NCI-H2227 treated with DMSO at 0.1 percent for 48 hours (cell line): Measurements from ENCODE around the gene TAF5L.
"Not testable (repeated sequence)": the region's sequence is repeated elsewhere in the genome, so short reads cannot be mapped to it uniquely, and the experiment has no call there.

Experiments used
- DNase-seq: peaks from one replicate; lab custom pipeline; 2025; lab: John Stamatoyannopoulos, UW

TAF5L gene

GRCh38 chr1:229603371-229604005, 22.4 kb downstream of the TAF5L start:
- no peak for DNase-seq

GRCh38 chr1:229600229-229600628, 25.7 kb downstream of the TAF5L start:
- DNase-seq = no peak

- no peak for DNase-seq
Measured at GRCh38 chr1:229599218-229599954, 26.5 kb downstream of the TAF5L start.

- DNase-seq = no peak
Measured at GRCh38 chr1:229597877-229598276, 28.0 kb downstream of the TAF5L start.

GRCh38 chr1:229596925-229597699, 28.8 kb downstream of the TAF5L start:
- DNase-seq = no peak

- DNase-seq = not testable (repeated sequence)
Measured at GRCh38 chr1:229595876-229596275, 30.0 kb downstream of the TAF5L start.

GRCh38 chr1:229594227-229595008, 31.5 kb downstream of the TAF5L start:
- DNase-seq = no peak

GRCh38 chr1:229593800-229594199, 32.1 kb downstream of the TAF5L start:
- no peak for DNase-seq

- DNase-seq = no peak
Measured at GRCh38 chr1:229590119-229590518, 35.8 kb downstream of the TAF5L start.

GRCh38 chr1:229585338-229585737, 40.6 kb downstream of the TAF5L start:
- DNase-seq = no peak

- no peak for DNase-seq
Measured at GRCh38 chr1:229582715-229583114, 43.2 kb downstream of the TAF5L start.

- DNase-seq = no peak
Measured at GRCh38 chr1:229582011-229582694, 43.8 kb downstream of the TAF5L start.

- DNase-seq = no peak
Measured at GRCh38 chr1:229581485-229581884, 44.4 kb downstream of the TAF5L start.

- DNase-seq = peak; percentile 86
Measured at GRCh38 chr1:229579059-229579673, 46.8 kb downstream of the TAF5L start.

- DNase-seq = no peak
Measured at GRCh38 chr1:229578168-229579058, 47.5 kb downstream of the TAF5L start.

GRCh38 chr1:229574679-229575442, 51.1 kb downstream of the TAF5L start:
- DNase-seq = no peak

- DNase-seq = no peak
Measured at GRCh38 chr1:229572286-229572685, 53.6 kb downstream of the TAF5L start.

- no peak for DNase-seq
Measured at GRCh38 chr1:229570891-229571516, 54.9 kb downstream of the TAF5L start.

- DNase-seq = no peak
Measured at GRCh38 chr1:229570305-229570704, 55.6 kb downstream of the TAF5L start.
